ENCODE data around the gene NDST1. TPM values are rescaled to one million over a fixed set of nuclear protein-coding genes. Genes with fewer than 3 reads are reported as not detected.

Gene NDST1
- polyA plus RNA-seq, 3 donors: 19.0 to 45.4 (median 35.5) TPM

DNA sequence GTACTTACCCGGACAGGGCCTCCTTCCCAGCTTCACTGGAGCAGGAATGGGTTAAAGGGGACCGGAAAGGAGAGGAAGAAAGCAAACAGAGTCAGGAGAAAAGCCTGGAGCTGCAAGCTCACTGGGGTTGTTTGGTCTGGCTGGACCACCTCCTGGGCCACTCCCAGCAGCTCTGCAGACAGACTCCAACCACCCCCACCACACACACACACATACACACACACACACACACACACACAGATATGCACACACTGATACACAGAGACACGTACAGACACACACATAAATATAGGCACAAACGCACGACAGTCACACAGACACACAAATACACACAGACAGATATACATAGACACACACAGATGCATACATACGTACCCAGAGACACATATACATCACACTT lies 97.6 kb downstream of the NDST1 start:
- WGBS, 3 donors: 73 to 78% (median 77%) methylated on average over 6 of the region's 6 CpGs
- H3K27ac ChIP-seq (ENCODE audit: low read depth, low read length): no peak overlapping the region

- WGBS, 3 donors: 80 to 85% (median 82%) methylated on average over 9 of the region's 9 CpGs
- no peak overlapping the region for H3K27ac ChIP-seq (ENCODE audit: low read depth, low read length)
Observed at GRCh38 chr5:150606476-150606875, 98.5 kb downstream of the NDST1 start.

- 89 to 93% (median 93%) methylated on average over 6 of the region's 6 CpGs for WGBS, 3 donors
- H3K27ac ChIP-seq (ENCODE audit: low read depth, low read length): no peak overlapping the region
Observed at GRCh38 chr5:150607105-150607504, 99.2 kb downstream of the NDST1 start.

Other genes with a start within 250 kb of the NDST1 start
- gene CAMK2A, start 218.4 kb upstream of the NDST1 start, polyA plus RNA-seq: under 1 TPM in 2 of 3 donors, not detected in 1; 0.06 to 0.07 TPM
- 1 to 10 TPM in 1 of 3 donors, under 1 TPM in 2; 0.10 to 1.1 (median 0.98) TPM for gene ARSI, start 205.2 kb upstream of the NDST1 start, polyA plus RNA-seq
- gene TCOF1, start 150.4 kb upstream of the NDST1 start, polyA plus RNA-seq: 10 to 100 TPM in 2 of 3 donors, 1 to 10 TPM in 1; 8.9 to 14.2 (median 13.6) TPM
- 100 to 1,000 TPM; 118 to 518 (median 210) TPM for gene CD74, start 95.2 kb upstream of the NDST1 start, polyA plus RNA-seq
- 1,000 to 10,000 TPM; 3,447 to 4,480 (median 4,248) TPM for gene RPS14, start 58.4 kb upstream of the NDST1 start, polyA plus RNA-seq
- 10 to 100 TPM; 15.8 to 66.8 (median 59.7) TPM for gene SYNPO, start 132.5 kb downstream of the NDST1 start, polyA plus RNA-seq
- gene MYOZ3, start 153.1 kb downstream of the NDST1 start, polyA plus RNA-seq: under 1 TPM; 0.06 to 0.79 (median 0.24) TPM
- 10 to 100 TPM; 17.0 to 24.4 (median 24.1) TPM for gene RBM22, start 192.9 kb downstream of the NDST1 start, polyA plus RNA-seq

Data from adipose tissue (tissue), 3 donors.